ENCODE results near the gene OR6X1.

DNA sequence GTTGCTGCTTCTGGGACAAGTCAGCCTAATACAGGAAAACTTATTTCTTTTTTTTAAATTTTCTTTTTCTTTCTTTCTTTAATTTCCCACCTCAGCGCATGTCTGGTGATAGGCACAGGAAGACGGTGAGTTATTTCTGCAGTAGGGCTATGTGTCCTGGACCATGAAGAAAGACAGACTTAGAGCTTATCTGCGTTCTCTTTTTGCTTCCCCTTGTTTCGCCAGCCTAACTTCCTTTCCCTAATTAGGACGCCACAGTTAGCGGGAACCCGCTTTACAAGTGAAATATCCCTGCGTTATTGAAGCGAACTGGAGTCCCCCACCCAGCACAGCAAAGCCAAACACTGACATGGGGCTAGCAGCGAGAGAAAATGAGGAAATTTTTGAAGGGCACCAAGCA is 43.2 kb upstream of the OR6X1 start:
- TF ChIP-seq, protein P1, sequence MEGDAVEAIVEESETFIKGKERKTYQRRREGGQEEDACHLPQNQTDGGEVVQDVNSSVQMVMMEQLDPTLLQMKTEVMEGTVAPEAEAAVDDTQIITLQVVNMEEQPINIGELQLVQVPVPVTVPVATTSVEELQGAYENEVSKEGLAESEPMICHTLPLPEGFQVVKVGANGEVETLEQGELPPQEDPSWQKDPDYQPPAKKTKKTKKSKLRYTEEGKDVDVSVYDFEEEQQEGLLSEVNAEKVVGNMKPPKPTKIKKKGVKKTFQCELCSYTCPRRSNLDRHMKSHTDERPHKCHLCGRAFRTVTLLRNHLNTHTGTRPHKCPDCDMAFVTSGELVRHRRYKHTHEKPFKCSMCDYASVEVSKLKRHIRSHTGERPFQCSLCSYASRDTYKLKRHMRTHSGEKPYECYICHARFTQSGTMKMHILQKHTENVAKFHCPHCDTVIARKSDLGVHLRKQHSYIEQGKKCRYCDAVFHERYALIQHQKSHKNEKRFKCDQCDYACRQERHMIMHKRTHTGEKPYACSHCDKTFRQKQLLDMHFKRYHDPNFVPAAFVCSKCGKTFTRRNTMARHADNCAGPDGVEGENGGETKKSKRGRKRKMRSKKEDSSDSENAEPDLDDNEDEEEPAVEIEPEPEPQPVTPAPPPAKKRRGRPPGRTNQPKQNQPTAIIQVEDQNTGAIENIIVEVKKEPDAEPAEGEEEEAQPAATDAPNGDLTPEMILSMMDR (IDR thresholded peaks at IDR 0.05), result no peak
- TF ChIP-seq POLR2A (IDR thresholded peaks at IDR 0.05), result no peak

Measured in breast epithelium (tissue), 3 donors.